ENCODE measurements around the gene ZNRF1. TPM values are rescaled to one million over a fixed set of nuclear protein-coding genes. Genes with fewer than 3 reads are reported as not detected.

Gene ZNRF1
- total and polyA plus RNA-seq, 10 donors: 1.4 to 13.4 (median 6.4) TPM

- no peaks in the 10 kb centered on the region for H3K27me3 ChIP-seq (replicated peaks in 1 of 7)
- TF ChIP-seq POLR2AphosphoS5 (IDR thresholded peaks at IDR 0.05) (no peak), CTCF (IDR thresholded peaks at IDR 0.05 in 8 of 11, conservative IDR thresholded peaks at IDR 0.05 in 3 of 11) (no peak), POLR2A (IDR thresholded peaks at IDR 0.05) (no peak)
- H3K4me1 ChIP-seq: no peaks in the 10 kb centered on the region
- intact Hi-C loops (cut with DNase I; ENCODE audit: low total_unique reads): no loop called here
- 88 to 94% (median 94%) methylated on average over 11 of the region's 11 CpGs for WGBS, 5 donors
- H3K4me3 ChIP-seq: no peak overlapping the region
- no peak overlapping the region for H3K27ac ChIP-seq
- peaks cover 0 to 96% (median 53%) of the 10 kb centered on the region in 6 donors for H3K36me3 ChIP-seq
- no peaks in the 10 kb centered on the region for H3K9me3 ChIP-seq
- peak; percentile 19 for DNase-seq
Observed at GRCh38 chr16:74951206-74951605, 47.6 kb upstream of the ZNRF1 start.

- intact Hi-C loops (cut with DNase I; ENCODE audit: low total_unique reads): no loop called here
- TF ChIP-seq POLR2AphosphoS5 (IDR thresholded peaks at IDR 0.05): no peak
- no peak for TF ChIP-seq CTCF (IDR thresholded peaks at IDR 0.05 in 8 of 11, conservative IDR thresholded peaks at IDR 0.05 in 3 of 11)
- no peak for TF ChIP-seq POLR2A (IDR thresholded peaks at IDR 0.05)
- 65 to 87% (median 77%) methylated on average over 4 of the region's 4 CpGs for WGBS, 5 donors
- H3K36me3 ChIP-seq: peaks cover 0 to 96% (median 52%) of the 10 kb centered on the region in 6 donors
- H3K4me3 ChIP-seq: no peak overlapping the region
- H3K27ac ChIP-seq: no peak overlapping the region
- no peaks in the 10 kb centered on the region for H3K9me3 ChIP-seq
- no peaks in the 10 kb centered on the region for H3K27me3 ChIP-seq (replicated peaks in 1 of 7)
- no peaks in the 10 kb centered on the region for H3K4me1 ChIP-seq
- peak; percentile 20 for DNase-seq
Observed at GRCh38 chr16:74951681-74952080, 47.1 kb upstream of the ZNRF1 start.

GRCh38 chr16:74954763-74955162 is 44.1 kb upstream of the ZNRF1 start:
- intact Hi-C loops (cut with DNase I; ENCODE audit: low total_unique reads): no loop called here
- H3K4me3 ChIP-seq: no peak overlapping the region
- 90 to 94% (median 93%) methylated on average over 4 of the region's 4 CpGs for WGBS, 5 donors

GRCh38 chr16:74973304-74973703 is 25.5 kb upstream of the ZNRF1 start:
- DNase-seq: peak; percentile 15
- intact Hi-C loops (cut with DNase I; ENCODE audit: low total_unique reads): no loop called here
- peaks cover 0 to 37% (median 8%) of the 10 kb centered on the region in 6 donors for H3K36me3 ChIP-seq
- H3K4me3 ChIP-seq: no peak overlapping the region
- 87 to 98% (median 92%) methylated on average over 9 to 10 of the region's 10 CpGs for WGBS, 5 donors
- H3K27ac ChIP-seq: no peak overlapping the region
- no peak for TF ChIP-seq POLR2A (IDR thresholded peaks at IDR 0.05)
- no peak for TF ChIP-seq POLR2AphosphoS5 (IDR thresholded peaks at IDR 0.05)
- no peak for TF ChIP-seq CTCF (IDR thresholded peaks at IDR 0.05 in 8 of 11, conservative IDR thresholded peaks at IDR 0.05 in 3 of 11)
- H3K4me1 ChIP-seq: no peaks in the 10 kb centered on the region
- H3K9me3 ChIP-seq: no peaks in the 10 kb centered on the region
- no peaks in the 10 kb centered on the region for H3K27me3 ChIP-seq (replicated peaks in 1 of 7)

More at GRCh38 chr16:74954763-74955162, 44.1 kb upstream of the ZNRF1 start:
- no peak for DNase-seq
- Histone ChIP-seq H3K27me3 (replicated peaks in 1 of 7) (no peaks in the 10 kb centered on the region), H3K4me1 (no peaks in the 10 kb centered on the region), H3K36me3 (peaks cover 0 to 92% (median 45%) of the 10 kb centered on the region in 6 donors), H3K9me3 (no peaks in the 10 kb centered on the region), H3K27ac (no peak overlapping the region)
- no peak for TF ChIP-seq POLR2A (IDR thresholded peaks at IDR 0.05)
- no peak for TF ChIP-seq POLR2AphosphoS5 (IDR thresholded peaks at IDR 0.05)
- TF ChIP-seq CTCF (IDR thresholded peaks at IDR 0.05 in 8 of 11, conservative IDR thresholded peaks at IDR 0.05 in 3 of 11): no peak
